ENCODE measurements around the gene TMEM208. TPM values are rescaled to one million over a fixed set of nuclear protein-coding genes. Genes with fewer than 3 reads are reported as not detected.
A peak's percentile ranks its signal among the peaks of the same experiment; 100 is the strongest.

TMEM208 gene
- polyA plus RNA-seq, 2 donors: 73.4 to 83.1 TPM

GRCh38 chr16:67199011-67199807 is 27.7 kb upstream of the TMEM208 start, which contains the start of gene ELMO3:
Gene ELMO3 (plus strand): TSS chr16:67199131. CDS start chr16:67199327, 196 bp downstream.
- 36 to 40% methylated on average over 43 to 61 of the region's 61 CpGs for WGBS, 2 donors
- Histone ChIP-seq H3K4me1 (ENCODE audit: control insufficient read depth in 2 of 2, insufficient read depth in 2 of 2, low read length in 1 of 2) (peaks cover 0 to 15% of the 10 kb centered on the region in 2 donors), H3K27me3 (ENCODE audit: control insufficient read depth in 1 of 2, insufficient read depth in 2 of 2, low read length in 2 of 2) (no peaks in the 10 kb centered on the region), H3K36me3 (ENCODE audit: control insufficient read depth in 2 of 2, insufficient read depth in 2 of 2, low read length in 1 of 2) (peaks cover 13 to 72% of the 10 kb centered on the region in 2 donors), H3K4me3 (ENCODE audit: low read depth in 1 of 2, low read length in 2 of 2) (peak within 1 kb of the TSS; percentile 49 to 64), H3K9me3 (ENCODE audit: control insufficient read depth in 2 of 2, insufficient read depth in 1 of 2, low read depth in 1 of 2, low read length in 1 of 2) (no peaks in the 10 kb centered on the region), H3K27ac (ENCODE audit: low read depth in 2 of 2, low read length in 1 of 2) (peak within 1 kb of the TSS; percentile 50 to 93)

- 30 to 43% methylated on average over 22 of the region's 22 CpGs for WGBS, 2 donors
- no peaks in the 10 kb centered on the region for H3K27me3 ChIP-seq (ENCODE audit: control insufficient read depth in 1 of 2, insufficient read depth in 2 of 2, low read length in 2 of 2)
- peaks cover 13 to 69% of the 10 kb centered on the region in 2 donors for H3K36me3 ChIP-seq (ENCODE audit: control insufficient read depth in 2 of 2, insufficient read depth in 2 of 2, low read length in 1 of 2)
- H3K4me1 ChIP-seq (ENCODE audit: control insufficient read depth in 2 of 2, insufficient read depth in 2 of 2, low read length in 1 of 2): peaks cover 0 to 15% of the 10 kb centered on the region in 2 donors
- H3K4me3 ChIP-seq (ENCODE audit: low read depth in 1 of 2, low read length in 2 of 2): peak overlapping the region; percentile 49 to 64
- peak overlapping the region; percentile 15 to 34 for H3K27ac ChIP-seq (ENCODE audit: low read depth in 2 of 2, low read length in 1 of 2)
- no peaks in the 10 kb centered on the region for H3K9me3 ChIP-seq (ENCODE audit: control insufficient read depth in 2 of 2, insufficient read depth in 1 of 2, low read depth in 1 of 2, low read length in 1 of 2)
These were observed 27.1 kb upstream of the TMEM208 start for GRCh38 chr16:67199808-67200198.

- H3K27ac ChIP-seq (ENCODE audit: low read depth in 2 of 2, low read length in 1 of 2): no peak overlapping the region
These were observed 26.4 kb upstream of the TMEM208 start for GRCh38 chr16:67200491-67200890.

GRCh38 chr16:67201411-67202345 is 25.3 kb upstream of the TMEM208 start:
- Histone ChIP-seq H3K36me3 (ENCODE audit: control insufficient read depth in 2 of 2, insufficient read depth in 2 of 2, low read length in 1 of 2) (peaks cover 13 to 55% of the 10 kb centered on the region in 2 donors), H3K4me1 (ENCODE audit: control insufficient read depth in 2 of 2, insufficient read depth in 2 of 2, low read length in 1 of 2) (peaks cover 0 to 15% of the 10 kb centered on the region in 2 donors), H3K9me3 (ENCODE audit: control insufficient read depth in 2 of 2, insufficient read depth in 1 of 2, low read depth in 1 of 2, low read length in 1 of 2) (no peaks in the 10 kb centered on the region), H3K4me3 (ENCODE audit: low read depth in 1 of 2, low read length in 2 of 2) (no peak overlapping the region), H3K27ac (ENCODE audit: low read depth in 2 of 2, low read length in 1 of 2) (no peak overlapping the region), H3K27me3 (ENCODE audit: control insufficient read depth in 1 of 2, insufficient read depth in 2 of 2, low read length in 2 of 2) (no peaks in the 10 kb centered on the region)
- WGBS, 2 donors: 93% methylated on average over 39 to 40 of the region's 40 CpGs

More at GRCh38 chr16:67200491-67200890, 26.4 kb upstream of the TMEM208 start:
- H3K4me3 ChIP-seq (ENCODE audit: low read depth in 1 of 2, low read length in 2 of 2): no peak overlapping the region
- H3K36me3 ChIP-seq (ENCODE audit: control insufficient read depth in 2 of 2, insufficient read depth in 2 of 2, low read length in 1 of 2): peaks cover 13 to 64% of the 10 kb centered on the region in 2 donors
- H3K9me3 ChIP-seq (ENCODE audit: control insufficient read depth in 2 of 2, insufficient read depth in 1 of 2, low read depth in 1 of 2, low read length in 1 of 2): no peaks in the 10 kb centered on the region
- WGBS, 2 donors: 89 to 91% methylated on average over 8 of the region's 8 CpGs
- H3K27me3 ChIP-seq (ENCODE audit: control insufficient read depth in 1 of 2, insufficient read depth in 2 of 2, low read length in 2 of 2): no peaks in the 10 kb centered on the region
- peaks cover 0 to 15% of the 10 kb centered on the region in 2 donors for H3K4me1 ChIP-seq (ENCODE audit: control insufficient read depth in 2 of 2, insufficient read depth in 2 of 2, low read length in 1 of 2)

GRCh38 chr16:67202426-67202825 is 24.5 kb upstream of the TMEM208 start:
- H3K9me3 ChIP-seq (ENCODE audit: control insufficient read depth in 2 of 2, insufficient read depth in 1 of 2, low read depth in 1 of 2, low read length in 1 of 2): no peaks in the 10 kb centered on the region
- peaks cover 13 to 47% of the 10 kb centered on the region in 2 donors for H3K36me3 ChIP-seq (ENCODE audit: control insufficient read depth in 2 of 2, insufficient read depth in 2 of 2, low read length in 1 of 2)
- 90 to 94% methylated on average over 12 of the region's 12 CpGs for WGBS, 2 donors
- peaks cover 0 to 19% of the 10 kb centered on the region in 2 donors for H3K4me1 ChIP-seq (ENCODE audit: control insufficient read depth in 2 of 2, insufficient read depth in 2 of 2, low read length in 1 of 2)
- H3K4me3 ChIP-seq (ENCODE audit: low read depth in 1 of 2, low read length in 2 of 2): no peak overlapping the region
- H3K27ac ChIP-seq (ENCODE audit: low read depth in 2 of 2, low read length in 1 of 2): no peak overlapping the region
- no peaks in the 10 kb centered on the region for H3K27me3 ChIP-seq (ENCODE audit: control insufficient read depth in 1 of 2, insufficient read depth in 2 of 2, low read length in 2 of 2)

GRCh38 chr16:67202956-67203493 is 23.9 kb upstream of the TMEM208 start:
- H3K27ac ChIP-seq (ENCODE audit: low read depth in 2 of 2, low read length in 1 of 2): no peak overlapping the region
- peaks cover 0 to 24% of the 10 kb centered on the region in 2 donors for H3K4me1 ChIP-seq (ENCODE audit: control insufficient read depth in 2 of 2, insufficient read depth in 2 of 2, low read length in 1 of 2)
- no peaks in the 10 kb centered on the region for H3K27me3 ChIP-seq (ENCODE audit: control insufficient read depth in 1 of 2, insufficient read depth in 2 of 2, low read length in 2 of 2)
- no peaks in the 10 kb centered on the region for H3K9me3 ChIP-seq (ENCODE audit: control insufficient read depth in 2 of 2, insufficient read depth in 1 of 2, low read depth in 1 of 2, low read length in 1 of 2)
- H3K4me3 ChIP-seq (ENCODE audit: low read depth in 1 of 2, low read length in 2 of 2): no peak overlapping the region
- peaks cover 13 to 41% of the 10 kb centered on the region in 2 donors for H3K36me3 ChIP-seq (ENCODE audit: control insufficient read depth in 2 of 2, insufficient read depth in 2 of 2, low read length in 1 of 2)
- WGBS, 2 donors: 88 to 91% methylated on average over 23 of the region's 23 CpGs

GRCh38 chr16:67204076-67204475 is 22.9 kb upstream of the TMEM208 start:
- Histone ChIP-seq H3K4me1 (ENCODE audit: control insufficient read depth in 2 of 2, insufficient read depth in 2 of 2, low read length in 1 of 2) (peaks cover 0 to 19% of the 10 kb centered on the region in 2 donors), H3K4me3 (ENCODE audit: low read depth in 1 of 2, low read length in 2 of 2) (no peak overlapping the region), H3K27me3 (ENCODE audit: control insufficient read depth in 1 of 2, insufficient read depth in 2 of 2, low read length in 2 of 2) (no peaks in the 10 kb centered on the region), H3K27ac (ENCODE audit: low read depth in 2 of 2, low read length in 1 of 2) (no peak overlapping the region), H3K36me3 (ENCODE audit: control insufficient read depth in 2 of 2, insufficient read depth in 2 of 2, low read length in 1 of 2) (peaks cover 13 to 40% of the 10 kb centered on the region in 2 donors), H3K9me3 (ENCODE audit: control insufficient read depth in 2 of 2, insufficient read depth in 1 of 2, low read depth in 1 of 2, low read length in 1 of 2) (no peaks in the 10 kb centered on the region)
- 69 to 75% methylated on average over 4 of the region's 4 CpGs for WGBS, 2 donors

- no peaks in the 10 kb centered on the region for H3K27me3 ChIP-seq (ENCODE audit: control insufficient read depth in 1 of 2, insufficient read depth in 2 of 2, low read length in 2 of 2)
- H3K9me3 ChIP-seq (ENCODE audit: control insufficient read depth in 2 of 2, insufficient read depth in 1 of 2, low read depth in 1 of 2, low read length in 1 of 2): no peaks in the 10 kb centered on the region
- H3K27ac ChIP-seq (ENCODE audit: low read depth in 2 of 2, low read length in 1 of 2): no peak overlapping the region
- peaks cover 0 to 10% of the 10 kb centered on the region in 2 donors for H3K4me1 ChIP-seq (ENCODE audit: control insufficient read depth in 2 of 2, insufficient read depth in 2 of 2, low read length in 1 of 2)
- WGBS, 2 donors: 89 to 92% methylated on average over 8 of the region's 8 CpGs
- H3K36me3 ChIP-seq (ENCODE audit: control insufficient read depth in 2 of 2, insufficient read depth in 2 of 2, low read length in 1 of 2): peaks cover 13 to 33% of the 10 kb centered on the region in 2 donors
- H3K4me3 ChIP-seq (ENCODE audit: low read depth in 1 of 2, low read length in 2 of 2): no peak overlapping the region
These were observed 20.6 kb upstream of the TMEM208 start for GRCh38 chr16:67206129-67206837.

All from esophagus (tissue), 2 donors.